Ureter (tissue), 1 donor: ENCODE measurements around the gene GLCE. TPM values are rescaled to one million over a fixed set of nuclear protein-coding genes. Genes with fewer than 3 reads are reported as not detected.

ENCODE experiments used
- DNase-seq: peaks from one replicate; pipeline ENCODE4 v3.0.0-alpha.2; 2020; ENCODE audit warnings: low spot score
- total RNA-seq: library from RNA; stranded (reverse); gene quantifications from one replicate; pipeline ENCODE4 v1.2.4, GENCODE V29; 2023
- donor health status: DM: yes; HTN: yes; CAD: no.

The GLCE gene
- 15.5 TPM for total RNA-seq

DNA sequence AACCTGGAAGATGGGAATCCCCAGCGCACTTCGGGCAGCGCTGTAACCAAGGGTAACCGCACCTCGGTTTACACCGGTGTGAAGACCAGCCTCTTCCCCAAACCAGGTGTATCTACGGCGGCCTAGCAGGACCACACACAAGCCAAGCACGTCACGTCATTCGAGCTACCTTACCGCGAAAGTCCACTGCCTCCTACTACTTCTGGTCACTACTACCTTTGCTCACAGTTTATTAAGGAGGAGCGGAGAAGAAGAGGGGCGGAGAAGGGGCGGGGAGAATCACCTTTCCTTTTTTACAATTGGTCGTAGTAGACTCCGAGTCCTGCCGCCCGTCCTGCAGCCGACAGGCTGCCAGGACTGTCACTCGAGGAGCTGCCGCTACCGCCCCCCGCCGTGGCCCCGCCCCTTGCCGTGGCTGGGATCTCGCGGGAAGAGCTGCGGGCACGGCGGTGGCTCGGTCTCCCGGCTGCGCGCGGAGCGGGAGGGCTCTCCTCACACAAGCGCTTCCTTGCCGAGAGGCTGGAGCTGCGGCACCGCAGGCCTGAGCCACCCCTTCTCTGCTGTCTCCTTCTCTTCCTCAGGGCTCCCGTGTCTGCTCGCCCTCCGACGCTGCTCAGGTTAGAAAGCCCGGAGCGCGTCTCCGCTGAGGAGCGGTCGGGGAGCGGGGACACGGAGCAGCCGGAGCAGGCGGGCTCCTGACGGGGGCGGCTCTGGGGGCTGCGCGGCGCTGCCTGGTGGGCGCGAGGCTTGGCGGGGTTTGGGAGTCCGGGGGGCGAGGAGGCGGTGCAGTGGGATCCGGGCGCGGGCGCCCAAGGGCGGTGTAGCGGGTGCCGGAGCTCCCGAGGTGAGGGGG, at the start of gene GLCE:
Gene GLCE, plus strand, starts transcription at position 495 of the 853 bp plus-strand sequence. CDS start 95,172 bp downstream, outside the sequence.
- DNase-seq, result peak; percentile 97

DNA sequence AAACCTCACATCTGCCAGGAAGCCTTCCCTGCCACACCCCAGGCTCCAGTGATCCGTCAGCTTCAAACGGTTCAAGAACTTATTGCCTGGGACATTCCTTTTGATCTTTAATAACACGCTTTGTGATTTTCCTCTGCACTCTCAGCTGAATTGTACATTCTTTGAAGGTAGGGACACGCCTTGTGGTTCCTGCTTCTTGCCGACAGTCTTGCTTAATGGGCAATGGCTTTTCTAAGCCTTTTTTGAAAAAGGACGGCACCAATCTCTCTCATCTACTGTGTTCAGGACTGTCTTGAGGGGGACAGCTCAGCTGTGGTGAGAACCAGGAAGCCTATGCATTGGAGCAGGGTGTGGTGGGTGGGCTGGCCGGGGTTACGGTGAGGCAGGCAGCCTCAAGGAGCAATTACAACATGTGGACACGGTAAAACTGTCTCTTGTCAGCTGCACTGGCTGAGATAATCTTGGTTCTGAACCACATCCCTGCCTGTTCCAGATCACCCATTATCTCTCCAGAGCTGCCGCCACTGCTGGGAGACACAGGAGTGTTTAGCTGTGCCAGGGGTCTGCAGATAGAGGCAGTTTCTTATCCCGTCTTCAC, 46.0 kb upstream of the GLCE start:
- DNase-seq, result no peak

DNA sequence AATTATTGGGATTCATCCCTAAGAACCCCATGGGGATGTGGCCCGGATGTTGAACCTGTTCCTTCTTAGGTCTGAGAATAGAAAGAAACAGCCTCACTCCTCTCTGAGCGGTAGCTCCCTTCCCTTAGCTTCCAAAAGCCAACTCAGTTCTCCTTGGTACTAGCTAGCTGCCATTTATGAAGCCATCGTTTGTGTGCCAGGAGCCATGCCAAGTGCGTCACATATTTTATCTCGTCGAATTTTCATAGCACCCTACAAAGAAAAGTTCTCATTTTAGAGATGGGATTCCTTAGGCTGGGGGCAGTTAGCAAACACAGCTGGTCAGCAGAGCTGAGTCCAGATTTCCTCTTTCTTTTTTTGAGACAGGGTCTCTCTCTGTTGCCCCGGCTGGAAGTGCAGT, 45.4 kb upstream of the GLCE start:
- no peak for DNase-seq

DNA sequence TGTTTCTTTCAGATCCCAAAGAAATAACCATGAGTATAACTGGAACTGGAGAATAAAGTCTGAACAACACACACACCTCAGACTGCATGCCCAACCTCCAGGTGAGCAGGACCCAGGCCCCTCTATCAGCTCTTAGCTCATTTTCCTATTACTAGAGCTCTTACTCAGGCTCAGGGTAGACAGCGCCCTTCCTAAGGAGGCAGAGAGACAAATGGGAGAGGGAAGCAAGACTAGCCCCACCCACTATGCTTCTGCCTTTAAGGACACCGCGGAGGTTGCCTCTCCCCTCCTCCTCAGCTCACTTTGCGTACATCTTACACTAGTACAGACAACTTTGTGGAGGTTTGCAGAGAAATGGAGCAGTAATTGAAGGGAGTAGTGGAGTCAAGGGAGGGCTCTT, 44.0 kb upstream of the GLCE start:
- no peak for DNase-seq

DNA sequence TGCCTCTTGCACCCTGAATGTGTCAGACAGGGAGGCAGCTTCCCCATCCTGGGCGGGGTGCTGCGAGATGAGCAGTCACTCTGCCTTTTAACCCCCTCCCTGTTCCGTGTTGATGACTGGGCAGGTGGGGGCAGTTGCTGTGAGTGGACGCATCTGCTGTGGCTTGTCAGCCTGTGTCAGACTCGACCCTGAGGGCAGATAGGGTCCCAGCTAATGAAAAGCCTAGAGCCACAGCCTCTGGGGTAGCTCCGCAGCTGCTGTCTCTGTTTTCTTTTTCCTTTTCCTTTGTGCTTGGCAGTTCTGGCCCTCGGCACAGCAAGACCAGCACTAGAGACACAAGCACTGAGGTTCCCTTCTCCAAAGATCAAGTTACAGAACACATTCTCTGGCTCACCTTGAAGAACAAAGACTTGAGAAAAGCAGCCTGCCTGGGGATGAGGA, 43.0 kb upstream of the GLCE start:
- DNase-seq, result no peak

DNA sequence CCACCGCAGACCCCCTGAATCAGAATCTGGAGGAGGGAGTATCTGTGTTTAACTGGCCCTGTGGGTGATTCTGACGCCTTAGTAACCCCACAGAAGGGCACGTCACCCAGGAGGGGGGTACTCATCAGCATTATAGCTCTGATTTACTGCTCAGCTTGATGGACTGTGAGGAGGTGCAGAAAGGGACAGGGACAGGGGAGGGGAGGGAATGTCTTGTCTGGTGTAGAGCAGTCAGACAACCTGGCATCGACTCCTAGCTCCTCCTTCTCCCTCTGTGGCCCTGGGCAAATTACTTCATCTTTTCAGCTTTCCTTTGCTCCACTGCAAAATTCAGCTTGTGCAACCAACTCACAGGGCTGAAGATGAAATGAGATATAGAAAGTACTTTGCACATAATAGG, 42.3 kb upstream of the GLCE start:
- DNase-seq, result no peak

DNA sequence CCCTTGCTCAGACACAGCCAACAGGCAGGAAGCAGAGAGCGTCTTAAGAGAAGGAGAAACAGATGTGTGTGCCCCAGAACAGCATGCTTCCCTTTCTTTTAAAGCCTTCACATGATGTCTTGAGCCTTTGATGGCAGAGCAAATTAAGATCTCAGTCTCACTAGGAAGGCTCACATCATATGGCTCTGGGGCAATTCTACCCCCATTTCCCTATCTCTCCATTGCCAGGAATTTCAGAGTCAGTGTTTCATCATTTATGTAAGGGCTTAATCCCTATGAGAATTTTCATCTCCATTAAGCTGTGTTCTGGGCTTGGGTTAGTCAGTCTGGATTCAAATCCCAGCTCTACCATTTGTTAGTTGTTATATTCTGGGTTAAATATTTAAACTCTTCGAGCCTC, 41.4 kb upstream of the GLCE start:
- no peak for DNase-seq

DNA sequence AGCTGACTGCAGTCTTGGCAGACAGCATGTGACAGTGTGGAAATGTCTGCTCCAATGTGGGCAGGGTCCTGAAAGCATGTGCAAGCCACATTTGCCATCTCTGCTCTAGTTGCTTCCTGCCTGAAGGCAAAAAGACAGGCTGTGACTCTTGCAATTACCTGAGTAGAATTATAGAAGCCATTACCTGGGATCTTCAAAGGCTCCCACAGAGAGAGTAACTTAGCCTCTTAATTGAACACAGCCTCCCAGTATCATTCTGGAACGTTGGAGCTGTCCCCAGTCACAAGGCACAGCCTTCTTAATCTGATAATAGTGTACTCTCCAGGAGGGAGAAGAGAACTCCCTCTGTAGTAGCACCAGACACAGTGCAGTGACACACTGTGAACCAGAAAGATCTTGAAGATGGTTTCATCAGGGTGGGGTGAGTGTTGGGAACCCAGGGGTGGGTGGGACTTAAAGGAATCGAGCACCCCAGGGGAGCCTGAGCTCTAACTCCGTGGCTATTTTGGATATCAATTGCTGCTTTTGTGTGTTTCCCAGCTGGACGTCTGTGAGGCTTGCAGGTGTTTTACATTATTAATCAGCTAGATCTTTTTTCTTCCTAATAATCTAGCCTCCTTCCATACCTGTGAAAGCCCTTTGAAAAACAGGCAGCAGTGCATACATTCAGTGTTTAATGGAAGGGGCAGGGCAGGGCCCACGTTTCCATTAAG, 40.6 kb upstream of the GLCE start:
- no peak for DNase-seq

DNA sequence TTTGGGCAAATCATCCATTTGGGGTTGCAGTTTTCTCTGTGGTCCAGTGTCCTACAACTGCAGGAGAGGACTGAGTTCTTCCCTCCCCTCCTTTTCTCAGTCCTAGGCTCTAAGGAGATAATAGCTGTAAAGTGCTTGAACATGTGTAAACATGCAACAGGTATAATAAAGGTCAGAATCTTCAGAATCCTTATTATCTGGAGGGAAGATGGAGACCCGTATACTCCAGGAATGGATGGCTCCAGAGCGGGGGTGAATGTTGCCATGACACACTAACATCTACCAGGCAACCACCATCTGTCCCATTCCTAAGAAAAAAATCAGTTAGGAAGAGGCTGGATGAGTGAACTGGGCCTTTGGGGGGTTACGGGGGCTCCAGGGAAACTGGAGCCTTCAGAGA, 39.7 kb upstream of the GLCE start:
- DNase-seq, result no peak

DNA sequence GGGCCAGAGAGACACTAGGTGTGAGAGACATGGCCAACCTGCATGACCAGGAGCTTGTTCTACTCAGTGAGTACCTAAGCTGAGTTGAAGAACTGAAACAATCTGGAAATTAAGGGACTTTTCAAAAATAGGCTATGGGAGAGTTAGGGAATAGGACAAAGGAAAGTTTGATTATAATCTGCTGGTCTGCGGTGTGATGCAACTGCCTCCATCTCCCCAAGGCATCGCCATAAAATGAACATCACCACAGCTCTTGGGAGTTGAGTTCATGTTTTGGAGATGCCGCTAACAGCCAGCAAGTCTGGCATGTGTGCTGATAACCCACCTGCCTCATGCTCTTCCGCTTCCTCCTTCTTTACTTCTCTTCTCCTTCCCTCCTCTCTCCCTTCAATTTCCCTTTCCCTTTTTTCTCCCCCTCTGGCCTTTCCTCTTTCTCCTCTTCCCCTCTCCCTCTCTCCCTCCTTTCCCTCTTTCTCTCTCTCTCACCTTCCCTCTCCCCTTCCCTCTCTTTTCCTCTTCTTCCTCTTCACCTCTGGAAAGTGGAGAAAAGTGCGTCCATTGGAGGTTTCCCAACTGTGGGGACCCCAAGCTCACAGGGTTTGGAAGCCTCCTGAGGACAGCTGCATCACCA, 39.1 kb upstream of the GLCE start:
- DNase-seq, result no peak

DNA sequence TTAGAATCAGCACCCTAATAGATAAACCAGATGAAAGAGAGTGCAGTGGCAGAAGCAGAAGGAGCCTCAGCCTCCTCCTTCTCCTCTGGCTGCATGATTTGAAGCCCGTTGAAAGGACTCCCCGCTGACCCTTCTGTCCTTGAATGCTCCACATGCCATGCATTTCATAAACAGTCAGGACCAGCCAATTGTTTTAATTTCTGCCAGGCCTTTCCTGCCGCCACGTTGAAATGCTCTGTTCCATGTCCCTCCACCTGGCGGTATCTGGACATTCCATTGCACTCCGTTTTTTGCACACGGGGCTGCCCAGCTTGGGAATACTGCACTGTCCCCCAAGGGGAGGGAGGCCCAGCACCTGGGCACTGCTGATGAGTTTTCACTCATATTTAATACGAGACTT, 35.2 kb upstream of the GLCE start:
- no peak for DNase-seq

DNA sequence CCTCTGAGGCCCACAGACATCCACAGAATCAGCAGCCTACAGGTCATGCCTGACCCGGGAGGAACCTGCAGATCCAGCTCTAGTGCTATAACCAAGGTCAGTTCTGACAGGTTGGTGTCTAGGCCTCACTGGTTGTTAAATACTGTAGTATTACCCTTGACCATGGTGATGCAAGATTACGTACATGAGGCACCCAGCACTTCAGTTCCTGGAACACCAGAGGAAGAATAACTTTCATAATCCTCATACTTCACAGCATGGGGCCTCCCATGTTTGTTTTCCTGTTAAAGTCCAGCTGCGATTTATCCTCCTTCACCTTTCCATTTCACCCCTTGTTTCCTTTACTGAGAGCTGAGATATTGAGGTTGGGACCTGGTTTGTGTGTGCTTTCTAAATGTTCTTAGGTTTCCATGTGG, 34.4 kb upstream of the GLCE start:
- DNase-seq, result no peak

DNA sequence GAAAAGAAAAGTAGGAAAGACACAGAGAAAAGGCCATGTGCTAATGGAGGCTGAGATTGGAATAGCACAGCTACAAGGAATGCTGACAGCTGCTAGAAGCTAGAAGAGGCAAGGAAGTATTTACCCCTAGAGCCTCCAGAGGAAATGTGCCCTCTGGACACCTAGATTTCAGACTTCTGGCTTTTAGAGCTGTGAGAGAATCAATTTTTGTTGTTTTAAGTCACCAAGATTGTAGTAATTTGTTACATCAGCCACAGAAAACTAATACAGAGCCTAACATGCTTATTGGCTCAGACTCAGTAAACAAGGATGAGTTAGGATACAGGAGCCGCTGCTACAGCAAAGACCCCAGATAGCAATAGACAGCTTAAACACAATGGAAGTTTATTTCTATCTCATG, 33.1 kb upstream of the GLCE start:
- no peak for DNase-seq

DNA sequence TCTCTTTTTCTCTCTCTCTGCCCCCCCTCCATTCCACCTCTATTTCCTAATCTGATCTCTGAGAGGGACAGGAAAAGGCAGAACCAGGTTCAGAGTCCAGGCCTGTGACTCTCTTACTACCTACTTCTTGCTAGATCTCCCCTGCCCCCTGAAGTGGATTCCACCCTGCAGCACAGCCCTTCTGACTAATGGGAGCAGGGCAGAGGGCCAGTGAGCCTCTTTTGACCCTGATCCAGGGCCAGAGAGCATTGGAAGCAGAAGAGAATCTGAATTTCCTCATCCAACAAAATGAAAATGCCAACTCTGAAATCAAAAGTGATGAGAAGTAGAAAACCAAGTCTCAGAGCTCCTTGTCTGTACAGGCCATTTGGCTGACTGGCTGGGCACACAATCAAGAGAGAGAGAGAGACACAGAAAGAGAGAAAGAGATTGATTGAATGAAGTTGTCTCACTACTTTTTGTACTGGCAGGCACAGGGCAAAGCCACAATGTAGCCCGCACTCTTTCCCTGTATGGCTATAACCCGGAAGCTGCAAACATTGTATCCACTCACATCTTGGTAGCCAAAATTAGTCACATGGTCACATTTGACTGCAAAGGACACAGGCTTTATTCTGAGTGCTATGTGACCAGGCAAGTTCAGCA, 31.6 kb upstream of the GLCE start:
- DNase-seq, result peak; percentile 49

DNA sequence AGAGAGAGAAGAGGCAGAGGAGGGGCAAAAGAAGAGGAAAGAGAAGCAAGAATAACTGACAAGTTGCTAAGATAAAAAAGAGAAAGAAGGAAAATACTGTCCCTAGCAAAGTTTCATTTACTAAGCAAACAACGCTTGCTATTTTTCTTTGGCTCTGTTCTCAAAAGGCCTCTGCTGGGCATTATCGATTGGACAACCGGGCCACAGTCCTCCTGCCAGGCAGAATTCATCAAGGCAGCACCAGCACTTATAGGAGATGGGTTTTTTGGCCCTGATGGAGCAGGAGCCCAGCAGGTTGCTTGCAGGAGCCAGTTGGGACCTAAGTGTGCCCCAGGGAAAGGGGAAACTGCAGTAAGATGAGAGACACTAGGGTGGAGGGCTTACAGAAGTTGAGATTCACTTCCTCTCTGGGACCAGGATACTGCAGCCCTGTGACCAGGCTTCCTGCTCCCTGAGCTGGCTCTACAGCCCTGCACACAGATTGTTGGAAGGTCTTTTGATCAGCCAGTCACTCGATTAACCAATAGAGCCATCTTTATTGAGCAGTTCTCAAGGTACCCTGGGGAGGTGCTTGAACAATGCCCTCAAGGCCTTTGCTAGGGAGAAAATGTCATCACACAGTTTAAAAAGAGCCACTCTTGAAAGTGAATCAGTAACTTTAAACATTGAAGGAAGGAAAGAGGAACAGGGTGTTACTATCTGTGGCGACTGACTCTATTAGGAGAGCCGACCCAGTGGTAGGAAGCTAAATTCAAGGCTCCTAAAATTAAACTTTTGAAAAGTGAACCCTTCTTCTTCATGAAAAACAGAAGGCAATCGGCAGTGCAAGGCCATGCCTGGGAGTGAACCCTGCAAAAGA, 28.8 kb upstream of the GLCE start:
- DNase-seq, result no peak

DNA sequence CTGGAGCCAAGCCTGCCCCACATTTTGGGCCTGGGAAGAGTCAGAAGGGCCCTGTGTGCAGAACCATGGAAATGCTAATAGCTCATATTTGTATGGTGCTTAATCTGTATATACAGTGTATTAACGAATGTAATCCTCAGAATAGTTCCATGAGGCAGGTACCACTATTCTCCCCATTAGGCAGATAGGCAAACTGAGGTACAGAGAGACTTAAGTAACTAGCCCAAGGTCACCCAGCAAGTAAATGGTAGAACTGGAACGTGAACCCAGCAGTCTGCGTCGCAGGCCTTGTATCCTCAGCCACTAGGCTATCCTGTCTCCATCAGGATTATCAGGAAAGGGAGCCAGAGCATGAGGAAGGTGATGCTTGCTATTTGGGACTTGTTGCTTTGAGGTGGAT, 28.0 kb upstream of the GLCE start:
- no peak for DNase-seq

DNA sequence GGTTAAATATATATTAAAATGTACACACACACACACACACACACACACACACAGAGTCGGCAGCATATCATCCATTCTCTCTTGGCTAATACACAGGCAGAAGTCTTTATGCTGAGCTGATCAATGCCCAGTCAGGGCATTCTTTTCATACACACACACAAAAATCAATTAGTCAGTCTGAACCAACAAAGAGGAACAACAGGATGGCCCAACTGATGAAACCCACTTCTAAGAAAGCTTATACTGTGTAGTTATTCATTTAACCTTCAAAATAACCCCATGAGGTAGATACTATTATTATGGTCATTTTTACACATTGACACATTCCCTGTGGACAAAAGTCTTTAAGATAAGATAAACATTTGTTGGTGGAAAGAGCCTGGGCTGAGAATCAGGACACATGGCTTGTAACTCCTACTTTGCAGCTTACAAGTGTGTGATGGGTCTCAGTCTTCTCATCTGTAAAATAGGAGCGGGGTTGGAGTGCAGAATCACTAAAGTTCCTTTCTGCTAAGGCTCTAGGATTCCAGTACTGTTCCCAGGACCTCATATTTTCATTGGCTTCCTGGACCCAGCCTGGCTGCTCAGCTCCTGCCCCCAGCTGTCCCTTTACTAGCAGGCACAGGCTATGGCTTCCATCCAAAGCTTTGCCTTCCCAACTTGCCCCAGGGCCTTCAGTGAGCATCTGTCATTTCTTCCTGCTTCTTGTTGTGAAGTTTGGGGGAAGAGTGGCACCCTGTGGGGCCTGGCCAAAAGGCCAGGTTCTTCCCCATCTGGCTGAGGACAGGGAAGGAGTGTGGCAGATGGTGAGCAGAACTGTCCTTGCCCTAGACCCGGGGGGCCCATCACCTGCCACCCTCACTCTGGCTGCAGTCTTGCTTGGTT, 27.2 kb upstream of the GLCE start:
- no peak for DNase-seq

DNA sequence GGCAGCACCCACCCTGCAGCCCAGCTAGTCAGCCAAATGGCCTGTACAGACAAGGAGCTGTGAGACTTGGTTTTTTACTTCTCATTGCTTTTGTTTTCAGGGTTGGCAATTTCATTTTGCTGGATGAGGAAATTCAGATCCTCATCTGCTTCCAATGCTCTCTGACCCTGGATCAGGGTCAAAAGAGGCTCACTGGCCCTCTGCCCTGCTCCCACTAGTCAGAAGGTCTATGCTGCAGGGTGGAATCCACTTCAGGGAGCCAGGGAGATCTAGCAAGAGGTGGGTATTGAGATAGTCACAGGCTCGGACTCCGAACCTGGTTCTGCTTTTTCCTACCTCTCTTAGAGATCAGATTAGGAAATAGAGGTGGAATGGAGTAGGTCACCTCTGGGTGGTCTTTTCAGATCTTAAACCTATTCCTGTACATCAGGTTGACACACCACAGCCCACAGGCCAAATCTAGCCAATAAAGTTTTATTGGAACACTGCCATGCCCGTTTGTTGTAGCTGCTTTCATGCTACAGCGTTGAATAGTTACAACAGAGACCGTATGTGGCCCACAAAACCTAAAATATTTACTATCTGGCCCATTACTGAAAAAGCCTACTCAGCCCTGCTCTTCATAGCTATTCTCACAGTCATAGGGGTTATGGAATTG, 26.4 kb upstream of the GLCE start:
- DNase-seq, result no peak

DNA sequence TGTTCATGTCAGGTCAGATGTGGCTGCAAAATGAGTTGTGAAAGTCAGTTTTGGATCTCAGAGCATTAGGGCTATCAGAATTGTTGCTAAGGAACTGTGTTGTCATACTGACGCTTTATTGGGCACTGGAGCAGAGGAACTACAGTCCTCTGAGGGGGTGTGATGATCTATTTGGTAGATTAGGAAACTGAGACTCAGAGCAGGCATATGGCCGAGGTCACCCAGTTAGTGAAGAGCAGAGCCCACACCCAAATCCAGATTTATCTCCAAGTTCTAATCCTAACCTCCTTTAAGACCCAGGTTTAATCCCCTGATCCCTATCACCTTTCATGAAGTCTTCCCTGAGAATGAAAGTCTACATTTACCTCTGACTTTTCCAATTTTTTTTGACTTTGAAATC, 25.6 kb upstream of the GLCE start:
- DNase-seq, result no peak
